Astrocyte (in vitro differentiated cells and primary cell): Measurements from ENCODE around the gene RAPGEF4. TPM values are rescaled to one million over a fixed set of nuclear protein-coding genes. Genes with fewer than 3 reads are reported as not detected.

Experiments
- DNase-seq: peaks from one replicate; pipeline ENCODE4 v3.0.0-alpha.2; 2010; ENCODE audit warnings: low read depth
- FAIRE-seq: peaks from 2 replicates; lab custom pipeline; 2011; peaks lifted over from hg19 to GRCh38; lab: Jason Lieb, UNC
- H2AFZ ChIP-seq: 2 replicates; pipeline ENCODE4 v1.6.0; 2012; ENCODE audit warnings: low read depth, low read length, inconsistent platforms
- H3K27ac ChIP-seq: 2 replicates; pipeline ENCODE4 v1.5.1; 2011; ENCODE audit warnings: low read depth, low read length, inconsistent platforms
- H3K27me3 ChIP-seq: 2 replicates; pipeline ENCODE4 v1.6.0; 2011; ENCODE audit warnings: low read length, inconsistent platforms; ENCODE audit not compliant: insufficient read depth
- H3K36me3 ChIP-seq: 2 replicates; pipeline ENCODE4 v1.5.1; 2011; ENCODE audit warnings: low read length, inconsistent platforms; ENCODE audit not compliant: insufficient read depth
- H3K4me1 ChIP-seq: 2 replicates; pipeline ENCODE4 v1.5.1; 2011; ENCODE audit warnings: low read length, inconsistent platforms; ENCODE audit not compliant: insufficient read depth
- H3K4me2 ChIP-seq: 2 replicates; pipeline ENCODE4 v1.6.0; 2012; ENCODE audit warnings: low read length, inconsistent platforms
- H3K4me3 ChIP-seq: 2 replicates; pipeline ENCODE4 v1.5.1; 2011; ENCODE audit warnings: low read depth, mild to moderate bottlenecking, low read length, inconsistent platforms; ENCODE audit not compliant: insufficient read depth
- H3K79me2 ChIP-seq: 2 replicates; pipeline ENCODE4 v1.6.0; 2012; ENCODE audit warnings: mild to moderate bottlenecking, low read length, inconsistent platforms; ENCODE audit not compliant: insufficient read depth
- H3K9ac ChIP-seq: 2 replicates; pipeline ENCODE4 v1.6.0; 2012; ENCODE audit warnings: mild to moderate bottlenecking, low read length, inconsistent platforms
- H3K9me3 ChIP-seq: 2 replicates; pipeline ENCODE4 v1.5.1; 2012; ENCODE audit warnings: low read depth, mild to moderate bottlenecking, low read length, inconsistent platforms; ENCODE audit not compliant: insufficient read depth
- H4K20me1 ChIP-seq: 2 replicates; pipeline ENCODE4 v1.6.0; 2012; ENCODE audit warnings: low read length, inconsistent platforms; ENCODE audit not compliant: insufficient read depth
- H3K27ac Mint-ChIP-seq: one replicate; pipeline ENCODE4 v1.8.0; 2021; ENCODE audit warnings: mild to moderate bottlenecking, mixed read lengths; ENCODE audit not compliant: unreplicated experiment
- H3K27me3 Mint-ChIP-seq: one replicate; pipeline ENCODE4 v1.8.0; 2021; ENCODE audit warnings: low read depth, mixed read lengths; ENCODE audit not compliant: unreplicated experiment
- H3K36me3 Mint-ChIP-seq: one replicate; pipeline ENCODE4 v1.8.0; 2021; ENCODE audit warnings: low read depth, mixed read lengths; ENCODE audit not compliant: unreplicated experiment
- H3K4me1 Mint-ChIP-seq: one replicate; pipeline ENCODE4 v1.8.0; 2021; ENCODE audit warnings: low read depth, mixed read lengths; ENCODE audit not compliant: unreplicated experiment
- H3K4me3 Mint-ChIP-seq: one replicate; pipeline ENCODE4 v1.8.0; 2021; ENCODE audit warnings: mild to moderate bottlenecking, moderate library complexity, mixed read lengths; ENCODE audit not compliant: unreplicated experiment
- H3K9me3 Mint-ChIP-seq: one replicate; pipeline ENCODE4 v1.8.0; 2021; ENCODE audit warnings: mild to moderate bottlenecking, mixed read lengths; ENCODE audit not compliant: unreplicated experiment
- EZH2 ChIP-seq: IDR thresholded peaks from 2 replicates; pipeline ENCODE4 v1.6.1; 2012; ENCODE audit warnings: mild to moderate bottlenecking, low read length, inconsistent platforms; ENCODE audit not compliant: insufficient read depth
- total RNA-seq: library from RNA; stranded (reverse); gene quantifications from 2 replicates; pipeline ENCODE4 v1.2.1, GENCODE V29; 2021
- TF ChIP-seq, protein P1 (sequence below): IDR thresholded peaks from 2 replicates; pipeline ENCODE4 v1.5.1; 2011; ENCODE audit warnings: low read depth, mild to moderate bottlenecking, inconsistent platforms, low read length, moderate library complexity; ENCODE audit not compliant: insufficient read depth

The RAPGEF4 gene
- total RNA-seq, 1 donor from 2014 or later, result 1.1 TPM

DNA sequence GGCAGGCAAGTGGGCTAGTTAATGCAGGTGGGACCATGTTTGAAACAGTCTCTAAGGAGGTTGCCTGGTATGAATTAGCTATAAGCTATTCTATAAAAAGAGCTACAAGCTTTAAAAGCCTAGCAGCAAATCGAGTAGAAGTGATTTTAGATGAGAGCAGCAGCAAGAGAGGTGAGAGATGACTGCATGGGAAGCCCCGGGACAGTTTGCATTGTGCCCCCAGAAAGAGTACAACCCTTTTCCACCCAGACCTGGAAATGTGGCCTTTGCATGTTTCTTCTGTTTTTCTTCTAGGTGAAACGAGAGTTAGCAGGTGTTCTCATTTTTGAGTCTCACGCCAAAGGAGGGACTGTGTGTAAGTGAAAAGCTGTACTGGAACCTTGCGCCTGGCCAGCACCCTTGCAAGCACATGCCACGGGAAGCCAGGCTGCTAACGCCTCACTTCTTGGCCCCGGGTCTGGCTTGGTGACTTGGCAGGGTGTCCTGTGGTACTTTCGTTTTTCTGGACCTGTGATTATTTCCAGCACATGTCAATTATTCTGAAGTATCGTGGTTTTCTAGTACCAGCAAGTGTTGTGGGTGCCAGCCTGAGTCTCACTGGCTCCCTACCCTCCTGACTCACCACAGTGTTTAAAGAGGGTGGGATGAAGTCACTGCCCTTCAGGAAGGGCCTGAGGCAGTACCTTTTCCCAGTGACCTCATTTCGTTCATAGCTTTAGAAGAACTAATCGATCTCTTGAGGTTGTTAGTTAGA is 249.7 kb downstream of the RAPGEF4 start:
- peaks cover 3% of the 10 kb centered on the region for H3K4me1 ChIP-seq
- H4K20me1 ChIP-seq, result no peaks in the 10 kb centered on the region
- peak overlapping the region; percentile 44 for H3K4me2 ChIP-seq
- peaks cover 2% of the 10 kb centered on the region for H3K27me3 ChIP-seq
- H3K4me3 ChIP-seq, result no peak overlapping the region
- Mint-ChIP-seq H3K27ac (peak overlapping the region; percentile 44), H3K4me1 (peaks cover 13% of the 10 kb centered on the region), H3K4me3 (no peak overlapping the region), H3K27me3 (peaks cover 3% of the 10 kb centered on the region), H3K36me3 (no peaks in the 10 kb centered on the region), H3K9me3 (peaks cover under 1% of the 10 kb centered on the region)
- TF ChIP-seq EZH2, result no peak
- TF ChIP-seq, protein P1, sequence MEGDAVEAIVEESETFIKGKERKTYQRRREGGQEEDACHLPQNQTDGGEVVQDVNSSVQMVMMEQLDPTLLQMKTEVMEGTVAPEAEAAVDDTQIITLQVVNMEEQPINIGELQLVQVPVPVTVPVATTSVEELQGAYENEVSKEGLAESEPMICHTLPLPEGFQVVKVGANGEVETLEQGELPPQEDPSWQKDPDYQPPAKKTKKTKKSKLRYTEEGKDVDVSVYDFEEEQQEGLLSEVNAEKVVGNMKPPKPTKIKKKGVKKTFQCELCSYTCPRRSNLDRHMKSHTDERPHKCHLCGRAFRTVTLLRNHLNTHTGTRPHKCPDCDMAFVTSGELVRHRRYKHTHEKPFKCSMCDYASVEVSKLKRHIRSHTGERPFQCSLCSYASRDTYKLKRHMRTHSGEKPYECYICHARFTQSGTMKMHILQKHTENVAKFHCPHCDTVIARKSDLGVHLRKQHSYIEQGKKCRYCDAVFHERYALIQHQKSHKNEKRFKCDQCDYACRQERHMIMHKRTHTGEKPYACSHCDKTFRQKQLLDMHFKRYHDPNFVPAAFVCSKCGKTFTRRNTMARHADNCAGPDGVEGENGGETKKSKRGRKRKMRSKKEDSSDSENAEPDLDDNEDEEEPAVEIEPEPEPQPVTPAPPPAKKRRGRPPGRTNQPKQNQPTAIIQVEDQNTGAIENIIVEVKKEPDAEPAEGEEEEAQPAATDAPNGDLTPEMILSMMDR, result no peak
- no peaks in the 10 kb centered on the region for H3K36me3 ChIP-seq
- no peak overlapping the region for H2AFZ ChIP-seq
- no peaks in the 10 kb centered on the region for H3K79me2 ChIP-seq
- DNase-seq (peak; percentile 55), FAIRE-seq (no peak)
- no peaks in the 10 kb centered on the region for H3K9me3 ChIP-seq
- no peak overlapping the region for H3K27ac ChIP-seq
- no peak overlapping the region for H3K9ac ChIP-seq

DNA sequence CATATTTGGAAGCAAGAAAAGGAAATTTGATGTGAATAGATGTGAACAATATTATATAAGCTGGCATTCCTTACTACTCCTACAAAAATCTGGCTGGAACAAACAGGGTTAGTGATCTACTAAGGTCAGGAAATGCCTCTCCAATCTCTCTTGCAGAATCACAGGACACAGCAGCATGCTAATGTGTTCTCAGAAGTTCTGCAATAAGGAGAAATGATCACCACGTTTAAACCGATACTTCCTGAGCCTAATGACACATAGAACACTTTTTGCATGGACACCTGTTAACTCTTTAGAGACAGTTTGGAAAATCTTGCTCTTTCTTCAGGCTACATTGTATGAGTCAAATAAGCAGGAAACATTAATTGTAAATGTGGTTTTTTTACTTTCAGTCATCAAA is 250.4 kb downstream of the RAPGEF4 start:
- Histone ChIP-seq H3K4me1 (peaks cover 3% of the 10 kb centered on the region), H3K36me3 (no peaks in the 10 kb centered on the region), H3K9me3 (no peaks in the 10 kb centered on the region), H3K9ac (no peak overlapping the region), H3K4me2 (peak overlapping the region; percentile 44), H3K27ac (no peak overlapping the region), H4K20me1 (no peaks in the 10 kb centered on the region), H3K27me3 (no peaks in the 10 kb centered on the region), H3K79me2 (no peaks in the 10 kb centered on the region), H3K4me3 (no peak overlapping the region), H2AFZ (no peak overlapping the region)
- Mint-ChIP-seq H3K27ac (no peak overlapping the region), H3K27me3 (peaks cover 3% of the 10 kb centered on the region), H3K4me3 (no peak overlapping the region), H3K9me3 (no peaks in the 10 kb centered on the region), H3K4me1 (peaks cover 20% of the 10 kb centered on the region), H3K36me3 (no peaks in the 10 kb centered on the region)
- TF ChIP-seq, protein P1, result no peak
- no peak for TF ChIP-seq EZH2
- no peak for FAIRE-seq
- DNase-seq, result no peak

DNA sequence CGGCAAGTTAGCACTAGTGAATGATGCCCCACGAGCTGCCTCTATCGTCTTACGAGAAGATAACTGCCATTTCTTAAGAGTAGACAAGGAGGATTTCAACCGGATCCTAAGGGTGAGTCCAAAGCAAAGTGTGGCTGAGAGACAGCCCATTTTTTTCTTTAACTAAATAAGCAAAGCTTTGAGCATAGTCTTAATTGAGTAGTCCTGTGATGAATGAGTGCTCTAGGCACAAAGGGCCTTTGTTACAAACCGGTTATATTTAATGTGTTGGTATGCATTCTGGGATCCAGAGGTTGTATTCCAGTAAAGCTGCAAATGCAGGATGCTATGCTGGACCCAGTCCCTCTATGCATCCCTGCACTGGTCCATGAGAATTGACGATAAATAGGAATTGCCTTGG is 253.1 kb downstream of the RAPGEF4 start:
- FAIRE-seq, result no peak
- H3K27ac Mint-ChIP-seq, result no peak overlapping the region

More for the DNA sequence above, 253.1 kb downstream of the RAPGEF4 start:
- Mint-ChIP-seq H3K4me1 (peaks cover 22% of the 10 kb centered on the region), H3K9me3 (no peaks in the 10 kb centered on the region), H3K4me3 (no peak overlapping the region), H3K27me3 (no peaks in the 10 kb centered on the region), H3K36me3 (no peaks in the 10 kb centered on the region)
- Histone ChIP-seq H3K4me3 (no peak overlapping the region), H3K4me2 (no peak overlapping the region), H2AFZ (no peak overlapping the region), H3K9ac (no peak overlapping the region), H3K79me2 (no peaks in the 10 kb centered on the region), H3K27ac (no peak overlapping the region), H3K9me3 (no peaks in the 10 kb centered on the region), H4K20me1 (no peaks in the 10 kb centered on the region), H3K27me3 (no peaks in the 10 kb centered on the region), H3K36me3 (no peaks in the 10 kb centered on the region), H3K4me1 (peaks cover 3% of the 10 kb centered on the region)
- TF ChIP-seq EZH2, result no peak
- TF ChIP-seq, protein P1, result no peak
- no peak for DNase-seq
